Glutamatergic neuron (in vitro differentiated cells): Measurements from ENCODE around the gene DDX10. TPM values are rescaled to one million over a fixed set of nuclear protein-coding genes. Genes with fewer than 3 reads are reported as not detected.

Experiments
- DNase-seq: peaks from one replicate; pipeline ENCODE4 v3.0.0; 2022
- H3K27ac Mint-ChIP-seq: one replicate; pipeline ENCODE4 v1.8.0; 2020; ENCODE audit warnings: mild to moderate bottlenecking, mixed read lengths, inconsistent platforms; ENCODE audit not compliant: unreplicated experiment
- H3K27me3 Mint-ChIP-seq: one replicate; pipeline ENCODE4 v1.8.0; 2020; ENCODE audit warnings: mild to moderate bottlenecking, moderate library complexity, mixed read lengths, inconsistent platforms; ENCODE audit not compliant: unreplicated experiment
- H3K36me3 Mint-ChIP-seq: one replicate; pipeline ENCODE4 v1.8.0; 2020; ENCODE audit warnings: mild to moderate bottlenecking, mixed read lengths, inconsistent platforms; ENCODE audit not compliant: unreplicated experiment
- H3K4me1 Mint-ChIP-seq: one replicate; pipeline ENCODE4 v1.8.0; 2020; ENCODE audit warnings: mild to moderate bottlenecking, low read depth, mixed read lengths, inconsistent platforms; ENCODE audit not compliant: unreplicated experiment
- H3K4me3 Mint-ChIP-seq: one replicate; pipeline ENCODE4 v1.8.0; 2020; ENCODE audit warnings: mild to moderate bottlenecking, mixed read lengths, inconsistent platforms; ENCODE audit not compliant: unreplicated experiment
- H3K9me3 Mint-ChIP-seq: one replicate; pipeline ENCODE4 v1.8.0; 2020; ENCODE audit warnings: mild to moderate bottlenecking, moderate library complexity, mixed read lengths, inconsistent platforms; ENCODE audit not compliant: unreplicated experiment
- CTCF ChIP-seq: fragments of 200-600 bp; sonication (generic); IDR thresholded peaks from one replicate; pipeline ENCODE4 v1.5.0; 2021; ENCODE audit not compliant: partially characterized antibody, unreplicated experiment
- total RNA-seq: library from RNA; stranded (reverse); fragmentation: NEBNext Ultra II Directional; extraction: Animal tissue kit (Norgen Biotek cat#: 25700); gene quantifications from one replicate; pipeline ENCODE4 v1.2.1, GENCODE V29; 2021; ENCODE audit not compliant: unreplicated experiment

DDX10 gene
- total RNA-seq, 1 donor from 2014 or later: 18.8 TPM

DNA sequence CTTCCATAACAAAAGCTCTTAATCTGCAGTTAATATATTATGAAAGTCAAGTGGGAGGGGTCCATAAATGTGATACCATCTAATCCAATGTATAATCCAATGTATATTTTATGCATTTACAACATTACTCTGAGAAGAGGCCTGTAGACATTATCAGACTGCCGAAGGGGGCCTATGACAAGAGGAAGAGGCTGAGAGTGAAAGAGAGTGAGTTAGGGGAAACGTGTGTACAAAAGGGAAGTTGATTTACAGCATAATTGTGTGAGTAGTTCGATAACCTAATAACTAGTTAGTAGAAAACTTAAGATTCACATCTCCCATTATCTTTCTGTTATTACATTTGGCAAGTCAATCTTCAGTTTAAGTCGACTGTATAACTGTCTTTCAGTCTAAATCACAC lies 86.6 kb downstream of the DDX10 start:
- Mint-ChIP-seq H3K4me1 (peaks cover 15% of the 10 kb centered on the region), H3K9me3 (no peaks in the 10 kb centered on the region), H3K36me3 (no peaks in the 10 kb centered on the region), H3K27ac (no peak overlapping the region), H3K4me3 (no peak overlapping the region), H3K27me3 (no peaks in the 10 kb centered on the region)
- TF ChIP-seq CTCF: no peak
- no peak for DNase-seq

DNA sequence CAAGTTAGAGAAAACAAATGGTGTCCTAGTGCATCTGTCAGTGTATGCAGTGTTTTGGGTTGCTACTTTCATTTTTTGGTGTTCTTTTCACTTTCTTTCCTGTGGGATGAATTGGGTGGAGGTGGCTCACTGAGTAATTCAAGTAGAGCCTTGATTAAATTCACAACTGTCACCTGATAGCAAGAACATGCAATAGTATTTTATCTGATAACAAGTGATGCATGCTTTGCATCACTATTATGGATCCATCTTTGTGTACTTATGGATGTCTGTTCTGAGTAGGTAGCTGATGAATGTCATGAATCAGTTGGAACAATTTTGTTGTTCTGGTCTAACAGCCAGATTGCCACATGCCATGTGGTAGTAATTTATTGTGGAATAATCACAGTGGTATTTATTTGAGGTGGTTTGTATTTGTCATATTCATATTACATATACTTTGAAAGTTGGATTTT lies 87.5 kb downstream of the DDX10 start:
- DNase-seq: no peak
- Mint-ChIP-seq H3K4me1 (peaks cover 17% of the 10 kb centered on the region), H3K9me3 (no peaks in the 10 kb centered on the region), H3K27me3 (no peaks in the 10 kb centered on the region), H3K4me3 (no peak overlapping the region), H3K27ac (no peak overlapping the region), H3K36me3 (no peaks in the 10 kb centered on the region)
- no peak for TF ChIP-seq CTCF

DNA sequence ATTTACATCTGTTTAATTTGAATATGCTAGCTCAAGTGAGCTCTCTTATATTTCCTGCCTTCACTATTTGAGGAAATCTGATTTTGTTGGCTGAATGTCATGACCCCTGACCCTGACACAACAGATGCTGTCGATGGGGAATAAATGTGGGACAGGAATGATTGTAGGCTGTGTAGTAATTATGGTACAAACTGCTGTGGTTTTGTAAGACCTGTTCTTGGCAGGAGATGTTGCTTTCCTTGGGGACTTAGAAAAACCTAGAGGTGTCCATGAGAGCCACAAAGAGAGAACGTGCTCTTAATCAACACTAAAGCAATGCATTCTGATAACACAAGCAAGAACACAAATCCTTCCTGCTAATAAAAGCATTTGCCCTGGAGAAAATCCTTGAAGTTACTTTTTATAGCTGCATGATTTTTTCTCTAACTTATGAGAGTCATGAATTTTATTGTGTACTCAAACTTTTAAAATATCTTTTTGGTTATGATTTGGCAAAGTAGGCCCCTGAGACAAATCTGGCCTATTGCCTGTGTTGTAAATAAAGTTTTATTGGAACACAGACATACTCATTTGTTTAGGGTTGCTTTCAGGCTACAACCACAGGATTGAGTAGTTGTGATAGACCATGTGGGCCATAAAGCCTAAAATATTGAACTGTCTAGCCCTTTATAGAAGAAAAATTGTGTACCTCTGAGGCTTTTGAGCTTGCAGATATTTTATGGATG lies 90.2 kb downstream of the DDX10 start:
- H3K9me3 Mint-ChIP-seq: no peaks in the 10 kb centered on the region
- no peak for DNase-seq
- H3K27ac Mint-ChIP-seq: no peak overlapping the region
- no peaks in the 10 kb centered on the region for H3K36me3 Mint-ChIP-seq
- H3K27me3 Mint-ChIP-seq: no peaks in the 10 kb centered on the region
- H3K4me3 Mint-ChIP-seq: no peak overlapping the region
- H3K4me1 Mint-ChIP-seq: peaks cover 17% of the 10 kb centered on the region
- no peak for TF ChIP-seq CTCF

DNA sequence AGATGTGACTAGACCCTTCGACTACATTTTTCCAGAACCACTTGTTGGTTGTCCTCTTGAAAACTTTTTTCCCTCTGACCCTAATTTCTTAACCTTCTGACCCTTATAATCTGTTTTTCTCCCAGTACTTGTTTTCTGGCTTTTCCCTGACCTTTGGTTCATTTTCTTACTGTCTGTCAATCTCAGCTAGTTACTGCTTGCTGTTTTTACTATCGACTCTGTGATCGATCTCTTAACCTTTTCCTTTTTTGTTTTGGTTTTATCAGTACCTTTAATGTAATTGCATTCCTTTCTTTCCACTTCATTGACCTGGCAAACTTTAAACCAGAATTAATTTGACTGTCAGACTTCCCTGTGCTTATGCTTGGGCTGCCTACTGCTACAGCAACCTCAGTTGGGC lies 92.8 kb downstream of the DDX10 start:
- Mint-ChIP-seq H3K9me3 (no peaks in the 10 kb centered on the region), H3K27me3 (no peaks in the 10 kb centered on the region), H3K4me3 (no peak overlapping the region), H3K4me1 (peaks cover 13% of the 10 kb centered on the region), H3K36me3 (no peaks in the 10 kb centered on the region), H3K27ac (no peak overlapping the region)
- TF ChIP-seq CTCF: no peak
- DNase-seq: no peak

DNA sequence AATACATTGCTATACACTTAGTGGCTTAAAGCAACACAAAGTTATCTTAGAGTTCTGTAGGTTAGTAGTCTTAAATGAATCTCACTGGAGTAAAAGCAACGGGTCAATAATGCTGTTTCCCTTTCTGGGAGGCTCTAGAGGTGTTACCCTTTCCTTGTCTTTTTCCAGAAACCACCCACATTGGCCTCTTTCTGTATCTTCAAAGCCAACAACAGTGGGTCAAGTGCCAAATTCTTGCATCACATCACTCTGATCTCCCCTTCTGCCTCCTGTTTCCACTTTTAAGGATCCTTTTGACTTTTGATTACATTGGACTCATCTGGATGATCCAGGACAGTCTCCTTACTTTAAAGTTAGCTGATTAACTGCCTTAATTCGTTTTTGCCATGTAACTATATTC lies 93.6 kb downstream of the DDX10 start:
- H3K4me3 Mint-ChIP-seq: no peak overlapping the region
- TF ChIP-seq CTCF: no peak
- no peaks in the 10 kb centered on the region for H3K9me3 Mint-ChIP-seq
- no peak for DNase-seq
- H3K27ac Mint-ChIP-seq: no peak overlapping the region
- H3K36me3 Mint-ChIP-seq: no peaks in the 10 kb centered on the region
- no peaks in the 10 kb centered on the region for H3K27me3 Mint-ChIP-seq
- H3K4me1 Mint-ChIP-seq: peaks cover 12% of the 10 kb centered on the region
